Stimulated activated CD8-positive, alpha-beta memory T cell treated with anti-CD3 and anti-CD28 coated beads, Interleukin-15, amount 100 ng/mL, for 24 hours (primary cell): ENCODE data around the gene INTS6.
"Not testable (repeated sequence)": the region's sequence is repeated elsewhere in the genome, so short reads cannot be mapped to it uniquely, and the experiment has no call there.

Experiments
- DNase-seq: peaks from one replicate; pipeline ENCODE4 v3.0.0-alpha.2; 2020; ENCODE audit warnings: low read depth

The INTS6 gene

GRCh38 chr13:51453959-51454703 lies 1.3 kb upstream of the INTS6 start:
- no peak for DNase-seq

DNA sequence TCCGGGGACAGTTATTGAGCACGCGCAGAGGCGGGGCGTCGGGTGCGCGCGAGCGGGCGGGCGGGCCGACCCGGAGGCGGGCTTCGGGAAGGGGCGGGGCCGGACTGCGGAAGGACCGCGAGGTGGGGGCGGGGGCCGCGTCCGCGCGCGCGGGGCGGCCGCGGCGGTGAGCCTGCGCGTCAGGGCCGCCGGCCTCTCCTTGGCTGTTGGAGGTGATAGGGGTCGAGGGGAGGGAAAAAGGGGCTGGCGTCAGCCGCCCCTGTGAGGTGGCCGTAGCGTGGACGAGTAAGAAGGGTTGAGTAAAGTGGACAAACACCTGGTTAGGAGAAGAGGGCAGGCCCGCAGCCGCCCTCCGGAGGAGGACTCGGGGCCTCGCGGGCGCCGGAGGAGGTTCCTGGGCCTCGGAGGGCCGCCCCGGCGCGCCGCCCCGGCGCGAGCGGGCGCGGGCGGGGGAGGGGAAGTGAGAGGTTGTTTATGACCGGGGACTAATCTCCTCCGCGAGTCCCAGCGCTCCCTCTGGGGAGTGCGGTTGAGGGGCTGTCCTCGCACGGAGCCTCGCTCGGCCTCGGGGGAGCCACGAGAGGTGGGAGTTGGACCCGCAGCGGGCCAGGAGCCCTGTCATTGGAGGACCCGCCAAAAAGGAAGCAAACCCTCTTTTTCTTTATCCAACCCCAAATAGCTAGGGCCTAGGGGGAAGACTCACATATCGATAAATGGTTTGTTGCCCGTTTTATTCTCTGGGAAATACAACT lies 547 bp upstream of the INTS6 start:
- DNase-seq, result peak; percentile 57

DNA sequence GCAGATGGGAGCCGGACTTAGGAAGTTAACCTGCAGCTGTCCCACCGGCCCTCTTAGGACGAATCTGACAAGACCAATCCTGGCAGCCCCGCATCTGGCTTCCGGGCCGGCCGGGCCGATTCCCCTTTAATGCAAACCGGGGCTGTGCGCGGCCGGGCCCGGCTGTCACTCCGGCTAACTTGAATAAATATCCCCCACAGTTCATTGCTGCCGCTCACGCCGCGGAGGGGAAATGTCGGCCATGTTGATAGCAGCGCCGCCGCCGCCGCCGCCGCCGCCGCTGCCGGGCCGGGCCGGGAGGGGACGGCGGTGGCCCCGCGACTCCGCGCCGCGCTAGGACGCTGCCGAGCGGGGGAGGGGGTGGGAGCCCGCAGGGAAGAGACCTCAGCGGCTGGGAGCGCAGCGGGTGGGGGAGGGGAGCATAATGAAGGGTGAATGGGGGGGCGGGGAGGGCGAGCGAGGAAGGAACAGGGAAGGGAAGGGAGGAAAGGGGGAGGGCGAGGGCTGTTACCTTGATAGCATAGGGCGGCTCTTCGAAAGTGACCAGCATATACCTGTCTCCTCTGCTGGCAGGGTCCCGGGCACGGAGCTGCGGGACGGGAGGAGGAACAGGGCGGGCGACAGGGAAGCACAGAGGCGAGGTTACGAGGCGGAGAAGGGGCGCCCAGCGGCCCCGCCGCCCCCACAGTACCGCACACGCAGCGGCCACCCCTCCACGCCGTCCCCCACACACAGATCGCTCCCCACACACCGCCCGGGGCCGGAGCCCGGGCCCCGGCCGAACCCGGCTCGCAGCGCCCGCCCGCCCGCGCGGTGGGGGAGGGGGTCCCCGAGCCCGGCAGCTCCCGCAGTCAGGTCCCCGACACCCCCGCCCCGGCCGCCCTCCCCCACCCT lies 1.1 kb downstream of the INTS6 start:
- peak; percentile 51 for DNase-seq

- no peak for DNase-seq
These were observed 1.7 kb downstream of the INTS6 start for GRCh38 chr13:51451134-51451466.

DNA sequence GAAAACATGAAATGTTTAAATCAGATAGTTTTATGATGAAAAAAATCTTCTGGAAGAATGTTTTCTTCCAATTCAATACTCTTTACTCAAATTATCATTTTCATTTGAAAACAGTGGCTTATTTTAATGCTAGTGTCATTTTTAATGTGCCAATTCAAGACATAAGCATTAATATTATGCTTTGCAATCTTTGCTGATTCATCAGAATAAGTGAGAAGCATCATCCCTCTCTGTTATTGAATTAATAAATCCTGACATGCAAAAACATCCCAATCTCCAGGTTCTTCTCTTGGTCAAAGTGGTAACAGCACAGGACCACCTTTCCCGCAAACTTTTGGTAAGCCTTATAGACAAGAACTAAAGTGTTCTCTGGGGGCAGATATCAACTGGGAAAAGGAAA lies 3.8 kb downstream of the INTS6 start:
- DNase-seq, result no peak

DNA sequence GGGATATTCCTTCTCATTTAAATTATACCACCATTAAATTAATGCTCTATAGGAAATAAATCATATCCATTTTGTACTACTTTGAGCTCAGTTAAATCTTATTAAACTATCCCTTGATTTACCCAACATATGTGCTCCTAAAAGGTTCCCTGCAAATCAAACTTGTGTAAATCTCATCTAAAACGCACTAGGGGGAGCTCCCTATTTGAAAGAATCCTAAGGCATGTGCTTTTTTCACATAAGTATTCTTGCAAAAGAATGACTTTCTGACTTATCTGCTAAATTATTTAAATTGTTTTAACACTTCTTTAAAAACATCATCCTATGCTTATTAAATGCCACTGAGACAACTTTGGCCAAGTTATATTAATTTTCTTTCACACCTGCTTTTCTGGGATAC lies 7.9 kb downstream of the INTS6 start:
- DNase-seq, result no peak

DNA sequence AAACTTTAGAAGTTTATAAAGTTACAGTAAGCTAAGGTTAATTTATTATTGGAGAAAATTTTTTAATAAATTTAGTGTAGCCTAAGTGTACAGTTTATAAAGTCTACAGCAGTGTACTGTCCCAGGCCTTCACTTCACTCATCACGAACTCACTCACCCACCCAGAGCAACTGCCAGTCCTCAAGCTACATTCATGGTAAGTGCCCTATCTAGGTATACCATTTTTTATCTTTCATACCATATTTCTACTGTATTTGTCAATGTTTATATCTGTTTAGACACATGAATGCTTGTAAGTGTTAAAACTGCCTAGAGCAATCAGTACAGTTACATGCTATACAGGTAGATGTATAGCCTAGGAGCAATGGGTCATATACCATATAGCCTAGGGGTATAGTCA lies 12.5 kb downstream of the INTS6 start:
- no peak for DNase-seq

- no peak for DNase-seq
These were observed 15.2 kb downstream of the INTS6 start for GRCh38 chr13:51437550-51438127.

GRCh38 chr13:51435002-51435578 lies 17.7 kb downstream of the INTS6 start:
- DNase-seq, result no peak

DNA sequence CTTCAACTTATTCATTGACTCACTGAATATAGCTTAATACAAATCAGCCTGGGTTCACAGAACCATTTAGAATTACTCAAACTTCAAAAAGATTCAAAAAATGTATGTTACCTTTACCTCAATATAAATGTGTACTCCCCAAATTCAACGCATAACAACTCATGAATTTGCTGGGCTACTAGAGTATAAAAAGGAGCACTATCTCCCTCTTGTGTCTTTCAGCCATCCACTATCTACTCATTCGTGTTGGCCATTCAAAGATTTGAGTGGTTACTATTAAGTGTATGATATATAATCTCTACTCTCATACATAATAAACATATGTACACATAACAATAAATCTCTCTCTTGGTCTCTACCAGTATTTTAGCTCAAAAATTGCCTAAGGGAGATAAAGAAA lies 20.3 kb downstream of the INTS6 start:
- no peak for DNase-seq

GRCh38 chr13:51426982-51427381 lies 25.9 kb downstream of the INTS6 start:
- DNase-seq, result no peak

GRCh38 chr13:51425410-51426042 lies 27.3 kb downstream of the INTS6 start:
- DNase-seq, result no peak

DNA sequence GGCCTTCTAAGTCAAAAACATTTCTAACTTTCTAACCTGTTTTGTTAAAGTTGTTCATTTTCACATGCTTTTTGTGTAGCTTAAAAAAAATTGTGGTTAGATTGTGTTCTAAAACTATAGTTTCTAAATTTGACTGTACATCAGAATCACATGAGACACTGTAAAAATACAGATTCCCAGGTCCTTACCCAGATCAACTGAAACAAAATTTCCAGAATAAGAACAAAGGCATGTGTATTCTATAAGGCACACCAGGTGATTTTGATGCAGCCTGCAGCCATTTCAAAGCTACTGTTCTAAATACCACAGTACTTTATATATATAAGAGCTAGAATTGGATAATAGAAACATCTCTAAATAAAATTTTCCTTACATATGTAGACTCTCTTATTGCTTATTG lies 29.1 kb downstream of the INTS6 start:
- no peak for DNase-seq

DNA sequence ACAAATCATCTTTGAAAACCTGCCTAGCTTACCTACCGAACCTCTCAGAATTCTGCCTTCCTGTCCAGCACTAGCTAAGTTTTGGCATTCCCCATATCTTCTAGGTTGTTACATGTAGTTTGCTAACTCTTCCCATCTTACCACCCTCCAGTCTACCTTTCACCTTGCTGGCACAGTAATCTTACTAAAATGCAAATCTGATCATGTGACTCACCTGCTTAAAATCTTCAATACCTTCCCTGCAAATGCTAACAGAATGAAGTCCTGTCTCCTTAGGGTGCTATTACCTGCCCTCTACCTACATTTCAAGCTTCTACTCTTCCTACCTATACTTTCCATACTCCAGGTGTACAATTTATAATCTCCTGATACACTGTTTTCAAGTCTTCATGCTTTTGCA lies 30.4 kb downstream of the INTS6 start:
- DNase-seq, result no peak

DNA sequence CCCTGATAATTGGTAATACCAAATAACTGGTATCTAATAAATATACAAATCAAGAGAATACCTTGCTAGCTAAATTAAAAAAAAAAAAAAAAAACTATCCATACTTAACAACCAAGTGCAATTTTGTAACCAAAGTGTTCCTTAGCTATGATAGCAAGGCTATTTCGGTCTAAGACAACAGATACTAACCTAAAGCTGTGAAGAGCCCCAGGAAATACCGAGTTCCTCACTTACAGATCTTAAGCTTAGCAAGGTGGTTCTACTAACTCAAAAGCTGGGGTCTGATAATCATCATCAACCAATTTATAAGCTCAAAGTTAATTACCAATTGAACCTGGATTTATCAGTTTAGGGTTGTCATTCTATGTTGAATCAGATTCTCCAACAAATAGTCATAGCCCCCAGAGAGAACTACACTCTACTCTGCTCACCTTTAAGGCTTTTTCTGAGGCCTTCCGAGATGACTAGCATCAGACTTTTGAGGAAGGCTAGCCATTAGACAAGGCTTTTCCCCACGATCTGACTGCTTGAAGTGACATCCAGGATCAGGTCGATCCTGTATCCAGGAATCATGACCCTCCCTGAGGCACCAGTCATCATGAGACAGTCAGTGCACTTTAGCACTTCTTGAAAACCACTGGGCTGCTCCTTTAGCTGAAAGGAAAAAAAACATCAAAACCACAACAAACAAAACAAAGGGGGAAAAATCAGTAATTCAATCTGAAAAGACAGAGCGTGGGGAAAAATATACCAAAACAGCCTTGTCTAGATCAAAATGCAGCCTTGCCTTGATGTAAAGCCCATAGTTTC lies 31.9 kb downstream of the INTS6 start:
- DNase-seq, result no peak

GRCh38 chr13:51419001-51419636 lies 33.7 kb downstream of the INTS6 start:
- no peak for DNase-seq

GRCh38 chr13:51417716-51418115 lies 35.1 kb downstream of the INTS6 start:
- no peak for DNase-seq

DNA sequence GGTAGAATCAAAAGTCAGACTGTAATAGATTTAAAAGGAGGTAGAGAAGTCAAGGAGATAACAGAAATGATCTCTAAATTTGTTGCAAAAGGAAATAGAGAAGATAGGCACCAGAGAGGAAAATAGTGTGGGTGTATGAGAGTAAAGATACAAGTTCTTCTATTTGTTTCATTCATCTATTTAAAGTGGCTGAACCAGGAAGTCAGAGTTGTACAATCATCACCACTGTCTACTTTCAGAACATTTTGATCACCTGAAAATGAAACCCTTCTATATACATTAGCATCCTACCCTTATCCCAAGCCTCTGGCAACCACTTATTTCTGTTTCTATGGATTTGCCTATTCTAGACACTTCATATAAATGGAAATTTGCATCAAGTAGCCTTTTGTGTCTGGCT lies 36.7 kb downstream of the INTS6 start:
- DNase-seq, result no peak

GRCh38 chr13:51415339-51415738 lies 37.5 kb downstream of the INTS6 start:
- not testable (repeated sequence) for DNase-seq

- no peak for DNase-seq
These were observed 40.4 kb downstream of the INTS6 start for GRCh38 chr13:51412431-51412830.
